Activated CD8-positive, alpha-beta memory T cell treated with anti-CD3 and anti-CD28 coated beads, Interleukin-2, amount 10 ng/mL, durations not matched to agents 7 days and 5 days (primary cell): ENCODE results near the gene ZNRF2. TPM values are rescaled to one million over a fixed set of nuclear protein-coding genes. Genes with fewer than 3 reads are reported as not detected.

ENCODE experiments used
- ATAC-seq: fragments of 150-1000 bp; cut with Tn5 transposase; one replicate; pipeline ENCODE4 v1.10.0; 2021; ENCODE audit warnings: moderate library complexity
- CTCF ChIA-PET: fragments of 350-600 bp; sonication (Branson Sonifier 250); formaldehyde crosslinking; loops from one replicate; lab custom pipeline; 2021; ENCODE audit warnings: antibody characterized with exemption; lab: Charles Lee
- DNase-seq: peaks from one replicate; pipeline ENCODE4 v3.0.0-alpha.2; 2020
- H3K27ac Mint-ChIP-seq: one replicate; pipeline ENCODE4 v1.8.0; 2021; ENCODE audit warnings: mild to moderate bottlenecking, mixed read lengths
- H3K27me3 Mint-ChIP-seq: one replicate; pipeline ENCODE4 v1.8.0; 2021; ENCODE audit warnings: mixed read lengths
- H3K36me3 Mint-ChIP-seq: one replicate; pipeline ENCODE4 v1.8.0; 2021; ENCODE audit warnings: mild to moderate bottlenecking, mixed read lengths
- H3K4me1 Mint-ChIP-seq: one replicate; pipeline ENCODE4 v1.8.0; 2021; ENCODE audit warnings: mixed read lengths
- H3K4me3 Mint-ChIP-seq: one replicate; pipeline ENCODE4 v1.8.0; 2021; ENCODE audit warnings: mild to moderate bottlenecking, moderate library complexity, mixed read lengths
- H3K9me3 Mint-ChIP-seq: one replicate; pipeline ENCODE4 v1.8.0; 2022; ENCODE audit warnings: low read depth, mixed read lengths
- total RNA-seq, 2 experiments: library from RNA; stranded (reverse); gene quantifications; one replicate each; pipeline ENCODE4 v1.2.3, GENCODE V29; 2021

Gene ZNRF2
- total RNA-seq, 2 experiments from 2014 or later: 14.0 to 21.3 TPM

GRCh38 chr7:30304177-30304884 lies 19.9 kb downstream of the ZNRF2 start:
- CTCF ChIA-PET: interaction anchor here (0.9 kb wide), 1 partner anchor 11 kb away, joined by 3 read pairs; no protein-coding TSS in a partner anchor
- Mint-ChIP-seq H3K4me1 (peaks cover 27% of the 10 kb centered on the region), H3K4me3 (no peak overlapping the region), H3K36me3 (peaks cover 3% of the 10 kb centered on the region), H3K27ac (no peak overlapping the region), H3K9me3 (no peaks in the 10 kb centered on the region), H3K27me3 (no peaks in the 10 kb centered on the region)
- DNase-seq (no peak), ATAC-seq (no peak)

- DNase-seq: no peak
- no peak for ATAC-seq
- no peaks in the 10 kb centered on the region for H3K9me3 Mint-ChIP-seq
- peaks cover 38% of the 10 kb centered on the region for H3K4me1 Mint-ChIP-seq
- H3K27me3 Mint-ChIP-seq: no peaks in the 10 kb centered on the region
- CTCF ChIA-PET: no interaction called here
- H3K27ac Mint-ChIP-seq: no peak overlapping the region
- no peak overlapping the region for H3K4me3 Mint-ChIP-seq
- H3K36me3 Mint-ChIP-seq: peaks cover 4% of the 10 kb centered on the region
Measured at GRCh38 chr7:30306976-30307375, 22.6 kb downstream of the ZNRF2 start.

GRCh38 chr7:30308389-30308788 lies 24.0 kb downstream of the ZNRF2 start:
- peaks cover 39% of the 10 kb centered on the region for H3K4me1 Mint-ChIP-seq
- H3K4me3 Mint-ChIP-seq: no peak overlapping the region
- H3K27me3 Mint-ChIP-seq: no peaks in the 10 kb centered on the region
- ATAC-seq (peak; percentile 51), DNase-seq (no peak)
- CTCF ChIA-PET: interaction anchor here (1.9 kb wide), 1 partner anchor 14 kb away, joined by 9 read pairs; no protein-coding TSS in a partner anchor
- no peak overlapping the region for H3K27ac Mint-ChIP-seq
- H3K36me3 Mint-ChIP-seq: peaks cover 4% of the 10 kb centered on the region
- H3K9me3 Mint-ChIP-seq: no peaks in the 10 kb centered on the region

GRCh38 chr7:30309302-30309701 lies 24.9 kb downstream of the ZNRF2 start:
- peaks cover 38% of the 10 kb centered on the region for H3K4me1 Mint-ChIP-seq
- H3K27me3 Mint-ChIP-seq: no peaks in the 10 kb centered on the region
- no peaks in the 10 kb centered on the region for H3K9me3 Mint-ChIP-seq
- CTCF ChIA-PET: interaction anchor here (1.9 kb wide), 1 partner anchor 13 kb away, joined by 9 read pairs; no protein-coding TSS in a partner anchor
- H3K4me3 Mint-ChIP-seq: no peak overlapping the region
- H3K36me3 Mint-ChIP-seq: peaks cover 4% of the 10 kb centered on the region
- no peak for DNase-seq
- no peak for ATAC-seq
- no peak overlapping the region for H3K27ac Mint-ChIP-seq

GRCh38 chr7:30309842-30310435 lies 25.5 kb downstream of the ZNRF2 start:
- no peak overlapping the region for H3K4me3 Mint-ChIP-seq
- no peaks in the 10 kb centered on the region for H3K27me3 Mint-ChIP-seq
- ATAC-seq (no peak), DNase-seq (no peak)
- H3K9me3 Mint-ChIP-seq: no peaks in the 10 kb centered on the region
- CTCF ChIA-PET: interaction anchor here (1.3 kb wide), 1 partner anchor 13 kb away, joined by 3 read pairs; no protein-coding TSS in a partner anchor
- H3K27ac Mint-ChIP-seq: no peak overlapping the region
- H3K36me3 Mint-ChIP-seq: peaks cover 6% of the 10 kb centered on the region
- H3K4me1 Mint-ChIP-seq: peaks cover 35% of the 10 kb centered on the region

GRCh38 chr7:30310674-30311362 lies 26.4 kb downstream of the ZNRF2 start:
- CTCF ChIA-PET: interaction anchor here (1.3 to 3.8 kb wide), 2 partner anchors 12 kb away, joined by 3 to 18 read pairs; no protein-coding TSS in a partner anchor
- Mint-ChIP-seq H3K27ac (no peak overlapping the region), H3K9me3 (no peaks in the 10 kb centered on the region), H3K27me3 (no peaks in the 10 kb centered on the region), H3K36me3 (peaks cover 11% of the 10 kb centered on the region), H3K4me1 (peaks cover 36% of the 10 kb centered on the region), H3K4me3 (no peak overlapping the region)
- ATAC-seq (no peak), DNase-seq (no peak)

- CTCF ChIA-PET: interaction anchor here (3.8 kb wide), 1 partner anchor 11 kb away, joined by 18 read pairs; no protein-coding TSS in a partner anchor
- ATAC-seq (no peak), DNase-seq (no peak)
- Mint-ChIP-seq H3K36me3 (peaks cover 9% of the 10 kb centered on the region), H3K4me1 (peaks cover 34% of the 10 kb centered on the region), H3K9me3 (no peaks in the 10 kb centered on the region), H3K27ac (no peak overlapping the region), H3K4me3 (no peak overlapping the region), H3K27me3 (no peaks in the 10 kb centered on the region)
Measured at GRCh38 chr7:30312178-30312577, 27.8 kb downstream of the ZNRF2 start.

GRCh38 chr7:30313348-30313747 lies 29.0 kb downstream of the ZNRF2 start:
- H3K27ac Mint-ChIP-seq: no peak overlapping the region
- H3K4me1 Mint-ChIP-seq: peaks cover 33% of the 10 kb centered on the region
- CTCF ChIA-PET: interaction anchor here (0.8 to 3.8 kb wide), 4 partner anchors 9 to 37 kb away, joined by 3 to 18 read pairs (median 4); no protein-coding TSS in a partner anchor

GRCh38 chr7:30313793-30314192 lies 29.4 kb downstream of the ZNRF2 start:
- Mint-ChIP-seq H3K27ac (no peak overlapping the region), H3K9me3 (no peaks in the 10 kb centered on the region), H3K4me3 (no peak overlapping the region), H3K36me3 (peaks cover 9% of the 10 kb centered on the region), H3K4me1 (peaks cover 35% of the 10 kb centered on the region), H3K27me3 (no peaks in the 10 kb centered on the region)
- no peak for DNase-seq
- CTCF ChIA-PET: interaction anchor here (1.1 to 3.8 kb wide), 4 partner anchors 9 to 37 kb away, joined by 3 to 18 read pairs (median 4); no protein-coding TSS in a partner anchor
- ATAC-seq: no peak

More at GRCh38 chr7:30313348-30313747, 29.0 kb downstream of the ZNRF2 start:
- DNase-seq (no peak), ATAC-seq (no peak)
- H3K27me3 Mint-ChIP-seq: no peaks in the 10 kb centered on the region
- H3K9me3 Mint-ChIP-seq: no peaks in the 10 kb centered on the region
- peaks cover 9% of the 10 kb centered on the region for H3K36me3 Mint-ChIP-seq
- no peak overlapping the region for H3K4me3 Mint-ChIP-seq

GRCh38 chr7:30315589-30315988 lies 31.2 kb downstream of the ZNRF2 start:
- Mint-ChIP-seq H3K27me3 (no peaks in the 10 kb centered on the region), H3K4me3 (no peak overlapping the region), H3K4me1 (peaks cover 36% of the 10 kb centered on the region), H3K36me3 (peaks cover 7% of the 10 kb centered on the region), H3K9me3 (no peaks in the 10 kb centered on the region), H3K27ac (no peak overlapping the region)
- CTCF ChIA-PET: no interaction called here
- ATAC-seq: no peak
- no peak for DNase-seq

- CTCF ChIA-PET: no interaction called here
- Mint-ChIP-seq H3K4me3 (peak overlapping the region; percentile 73), H3K9me3 (no peaks in the 10 kb centered on the region), H3K4me1 (peaks cover 58% of the 10 kb centered on the region), H3K36me3 (peaks cover 11% of the 10 kb centered on the region), H3K27me3 (no peaks in the 10 kb centered on the region), H3K27ac (peak overlapping the region; percentile 99)
- DNase-seq (no peak), ATAC-seq (no peak)
Measured at GRCh38 chr7:30320392-30320791, 36.0 kb downstream of the ZNRF2 start.

- Mint-ChIP-seq H3K4me1 (peaks cover 62% of the 10 kb centered on the region), H3K36me3 (peaks cover 15% of the 10 kb centered on the region), H3K4me3 (peak overlapping the region; percentile 73), H3K27me3 (no peaks in the 10 kb centered on the region), H3K9me3 (no peaks in the 10 kb centered on the region), H3K27ac (peak overlapping the region; percentile 99)
- ATAC-seq (no peak), DNase-seq (no peak)
- CTCF ChIA-PET: interaction anchor here (1.5 to 3.4 kb wide), 6 partner anchors 8 to 45 kb away, joined by 3 to 18 read pairs (median 12); partner anchors contain the start of gene ZNRF2
Measured at GRCh38 chr7:30321089-30321881, 36.9 kb downstream of the ZNRF2 start.
